Measurements from ENCODE around the gene LY6G6C.
A peak's percentile ranks its signal among the peaks of the same experiment; 100 is the strongest.

Gene LY6G6C

DNA sequence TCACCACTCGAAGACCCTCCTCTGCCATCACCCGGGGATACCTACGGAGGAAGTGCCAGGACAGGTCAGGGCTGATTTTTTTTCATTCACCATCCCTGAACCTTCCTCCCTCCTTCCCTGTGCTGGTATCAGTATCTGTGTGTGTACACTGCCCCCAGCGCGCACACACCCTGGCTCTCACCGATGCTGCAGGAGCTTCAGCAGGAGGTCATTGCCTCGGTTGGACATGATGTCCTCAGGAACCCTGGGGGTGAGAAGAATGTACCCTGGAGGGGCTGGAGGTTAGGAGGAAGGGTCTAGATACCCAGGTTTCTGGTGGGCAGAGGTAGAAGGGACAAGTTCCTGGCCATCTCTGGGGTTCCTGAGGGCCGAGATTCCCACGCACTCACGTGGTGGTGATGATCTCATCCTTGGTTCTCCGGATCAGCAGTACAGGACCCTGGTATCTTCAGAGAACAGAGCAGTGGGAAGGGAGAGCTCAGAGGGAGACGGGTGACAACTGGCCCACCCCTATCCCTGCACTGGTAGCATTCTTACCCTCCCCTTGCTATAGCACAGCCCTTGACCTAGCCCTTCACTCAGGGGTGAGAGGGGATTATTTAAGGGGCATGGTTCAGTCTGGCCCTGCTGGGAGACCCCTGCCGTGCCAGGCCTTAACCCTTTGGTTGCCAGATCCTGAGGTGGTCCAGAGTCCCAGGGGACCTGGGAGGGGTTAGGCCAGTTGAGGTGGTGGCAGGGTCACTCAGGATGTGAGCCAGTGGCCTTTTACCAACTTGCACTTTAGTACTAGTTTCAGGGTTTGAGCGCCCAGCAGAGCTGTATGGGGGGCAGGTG is 33.5 kb downstream of the LY6G6C start:
- H3K36me3 ChIP-seq (ENCODE audit: control insufficient read depth, insufficient read depth, low read length) = peaks cover 60% of the 10 kb centered on the region

DNA sequence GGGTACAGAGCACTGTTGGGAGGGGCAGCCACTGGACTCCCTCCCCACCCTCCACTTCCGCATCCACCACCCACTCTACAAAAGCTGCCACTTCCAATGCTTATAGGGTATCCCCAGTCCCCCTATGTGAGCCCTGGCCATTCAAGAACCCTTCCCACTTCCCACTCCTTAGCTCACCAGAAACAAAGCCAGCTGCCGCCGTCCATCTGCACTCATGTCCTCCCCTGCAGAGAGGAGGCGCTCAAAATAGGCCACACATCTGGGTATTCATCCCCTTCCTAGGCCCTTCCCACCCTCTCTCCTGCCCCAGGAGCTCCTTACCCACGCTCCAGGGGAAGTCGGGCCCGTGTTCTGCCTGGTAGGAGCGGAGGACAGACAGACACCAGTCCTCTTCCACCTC is 34.2 kb downstream of the LY6G6C start:
- no peak overlapping the region for H3K9ac ChIP-seq (ENCODE audit: low read length)
- peaks cover 1% of the 10 kb centered on the region; the same call in 1 of the 2 replicates for H3K27me3 ChIP-seq (ENCODE audit: control insufficient read depth, insufficient read depth, low read length)
- H3K36me3 ChIP-seq (ENCODE audit: control insufficient read depth, insufficient read depth, low read length) = peaks cover 54% of the 10 kb centered on the region
- peaks cover 12% of the 10 kb centered on the region for H3K4me1 ChIP-seq (ENCODE audit: control insufficient read depth, insufficient read depth, low read length)
- H3K27ac ChIP-seq (ENCODE audit: low read depth, low read length) = no peak overlapping the region
- H3K9me3 ChIP-seq (ENCODE audit: control insufficient read depth, insufficient read depth, low read depth, low read length) = no peaks in the 10 kb centered on the region
- H3K4me3 ChIP-seq (ENCODE audit: low read depth, low read length) = no peak overlapping the region

More for the DNA sequence above, 33.5 kb downstream of the LY6G6C start:
- Histone ChIP-seq H3K9ac (ENCODE audit: low read length) (no peak overlapping the region), H3K9me3 (ENCODE audit: control insufficient read depth, insufficient read depth, low read depth, low read length) (no peaks in the 10 kb centered on the region), H3K27ac (ENCODE audit: low read depth, low read length) (no peak overlapping the region), H3K4me1 (ENCODE audit: control insufficient read depth, insufficient read depth, low read length) (peaks cover 12% of the 10 kb centered on the region), H3K27me3 (ENCODE audit: control insufficient read depth, insufficient read depth, low read length) (no peaks in the 10 kb centered on the region), H3K4me3 (ENCODE audit: low read depth, low read length) (no peak overlapping the region)

DNA sequence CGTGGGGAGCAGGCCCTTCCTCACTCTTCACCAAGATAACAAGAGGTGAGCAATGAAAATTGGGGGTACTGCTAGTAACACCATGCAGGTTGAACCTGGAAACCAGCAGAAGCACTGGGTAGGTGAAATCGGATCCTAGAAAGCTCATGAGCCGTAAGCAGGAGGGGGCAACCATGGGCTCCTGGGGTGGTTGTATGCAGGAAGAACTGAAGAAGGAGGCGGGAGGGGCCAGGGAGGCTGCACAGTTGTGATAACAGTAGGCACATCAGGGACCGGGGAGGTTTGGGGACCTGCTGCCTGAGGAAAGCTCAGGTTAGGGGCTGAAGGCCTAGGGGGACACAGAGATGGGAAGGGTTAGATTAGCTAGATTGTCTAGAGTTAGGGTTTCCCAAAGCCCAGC is 35.1 kb downstream of the LY6G6C start:
- H3K9ac ChIP-seq (ENCODE audit: low read length) = no peak overlapping the region
- H3K36me3 ChIP-seq (ENCODE audit: control insufficient read depth, insufficient read depth, low read length) = peaks cover 48% of the 10 kb centered on the region
- H3K27me3 ChIP-seq (ENCODE audit: control insufficient read depth, insufficient read depth, low read length) = peaks cover 10% of the 10 kb centered on the region
- no peak overlapping the region for H3K27ac ChIP-seq (ENCODE audit: low read depth, low read length)
- peaks cover 12% of the 10 kb centered on the region for H3K4me1 ChIP-seq (ENCODE audit: control insufficient read depth, insufficient read depth, low read length)
- H3K9me3 ChIP-seq (ENCODE audit: control insufficient read depth, insufficient read depth, low read depth, low read length) = no peaks in the 10 kb centered on the region
- H3K4me3 ChIP-seq (ENCODE audit: low read depth, low read length) = no peak overlapping the region

DNA sequence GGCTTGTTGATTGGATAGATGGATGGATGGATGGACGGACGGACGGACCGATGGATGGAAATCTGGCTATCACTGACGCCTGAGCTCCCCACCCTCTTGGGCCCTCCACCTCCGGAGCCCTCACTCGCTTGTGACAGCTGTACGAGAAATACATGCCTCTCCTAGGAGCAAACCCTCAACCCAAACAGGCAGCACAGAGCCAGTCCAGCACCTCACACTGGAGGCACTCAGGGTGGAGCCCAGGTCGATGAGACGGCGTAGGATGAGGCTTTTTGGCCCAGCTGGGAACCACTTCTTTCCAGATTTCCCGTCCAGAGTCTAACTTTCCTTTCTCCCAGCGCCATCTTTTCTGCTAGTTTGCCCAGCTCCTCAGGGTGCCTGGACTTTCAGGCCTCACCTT is 38.0 kb downstream of the LY6G6C start:
- Histone ChIP-seq H3K4me3 (ENCODE audit: low read depth, low read length) (peak overlapping the region; percentile 56), H3K9ac (ENCODE audit: low read length) (no peak overlapping the region), H3K27me3 (ENCODE audit: control insufficient read depth, insufficient read depth, low read length) (peaks cover 17% of the 10 kb centered on the region), H3K9me3 (ENCODE audit: control insufficient read depth, insufficient read depth, low read depth, low read length) (no peaks in the 10 kb centered on the region), H3K36me3 (ENCODE audit: control insufficient read depth, insufficient read depth, low read length) (peaks cover 25% of the 10 kb centered on the region), H3K27ac (ENCODE audit: low read depth, low read length) (no peak overlapping the region), H3K4me1 (ENCODE audit: control insufficient read depth, insufficient read depth, low read length) (peaks cover 8% of the 10 kb centered on the region)

DNA sequence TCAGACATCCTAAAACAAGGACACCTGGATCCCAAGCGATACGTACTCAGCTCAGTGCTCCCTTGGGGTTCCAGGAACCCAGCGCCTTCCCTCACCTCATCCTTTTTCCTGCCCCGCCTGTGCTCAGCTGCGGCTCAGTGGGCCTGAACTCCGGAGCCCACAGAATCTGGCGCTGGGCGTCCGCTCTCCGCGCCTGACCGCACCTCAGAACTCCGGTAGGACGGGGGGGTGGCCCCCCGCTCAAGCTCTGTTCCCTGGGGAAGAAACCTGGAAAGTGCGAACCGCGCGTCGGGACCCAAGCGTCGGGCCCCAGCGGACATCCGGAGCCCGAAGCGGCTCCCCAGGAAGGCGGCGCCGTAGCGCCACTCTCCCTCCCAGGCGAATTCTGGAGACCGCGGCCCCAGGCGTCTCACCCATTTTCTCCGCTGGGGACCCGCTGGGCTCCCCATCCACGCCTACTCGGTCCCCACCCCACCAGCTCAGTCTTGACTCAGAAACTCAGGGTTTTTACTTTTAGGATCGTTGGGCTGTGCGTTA is 40.3 kb downstream of the LY6G6C start:
- peak overlapping the region; percentile 28 for H3K9ac ChIP-seq (ENCODE audit: low read length)
- peaks cover 8% of the 10 kb centered on the region for H3K4me1 ChIP-seq (ENCODE audit: control insufficient read depth, insufficient read depth, low read length)
- H3K4me3 ChIP-seq (ENCODE audit: low read depth, low read length) = peak overlapping the region; percentile 60
- H3K36me3 ChIP-seq (ENCODE audit: control insufficient read depth, insufficient read depth, low read length) = peaks cover 1% of the 10 kb centered on the region
- peaks cover 17% of the 10 kb centered on the region for H3K27me3 ChIP-seq (ENCODE audit: control insufficient read depth, insufficient read depth, low read length)
- no peaks in the 10 kb centered on the region for H3K9me3 ChIP-seq (ENCODE audit: control insufficient read depth, insufficient read depth, low read depth, low read length)
- no peak overlapping the region for H3K27ac ChIP-seq (ENCODE audit: low read depth, low read length)

DNA sequence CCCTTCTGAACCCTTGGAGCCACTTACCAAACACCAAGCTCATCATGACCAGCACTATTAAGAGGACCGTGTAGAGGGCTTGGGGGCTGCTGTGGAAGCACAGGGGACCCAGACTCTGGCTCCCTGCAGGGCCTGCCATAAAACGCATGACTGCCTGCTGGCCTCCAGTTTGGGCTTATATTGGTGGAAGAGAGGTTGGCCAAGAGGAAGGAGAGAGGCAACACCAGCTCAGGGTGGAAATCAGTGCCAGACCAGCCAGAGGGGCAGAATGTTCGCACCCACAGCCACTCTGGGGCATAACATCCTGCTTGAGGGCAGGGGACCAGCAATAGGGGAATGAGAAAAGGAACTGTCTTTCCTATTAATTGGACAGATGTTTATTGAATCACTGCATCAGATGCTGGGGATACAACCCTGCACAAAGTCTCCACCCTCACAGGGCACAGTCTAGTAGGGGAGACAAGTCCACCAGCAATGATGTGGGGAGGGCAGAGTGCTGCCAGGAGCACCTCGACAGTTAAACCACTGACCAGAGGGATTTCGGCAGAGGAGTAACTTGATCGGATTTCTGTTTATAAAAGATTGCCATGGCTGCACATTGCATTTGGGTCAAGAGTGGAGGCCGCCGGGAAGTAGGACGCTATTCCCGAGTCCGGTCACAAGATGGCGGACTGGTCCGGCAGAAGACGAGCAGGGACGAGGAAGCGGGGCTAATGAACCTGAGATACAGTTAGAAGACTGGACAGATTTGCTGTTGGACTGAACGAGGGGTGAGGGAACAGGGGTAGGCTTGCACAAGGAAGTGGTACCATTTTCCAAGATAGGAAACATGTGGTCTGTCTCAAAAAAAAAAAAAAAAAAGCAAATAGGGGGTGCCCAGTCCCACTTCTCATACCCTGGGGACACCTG is 41.1 kb downstream of the LY6G6C start, which contains the start of gene LY6G5C:
Gene LY6G5C (minus strand): TSS at position 842 of the 909 bp plus-strand sequence. CDS start 694 bp downstream, at position 148.
- peak within 1 kb of the TSS; percentile 60 for H3K4me3 ChIP-seq (ENCODE audit: low read depth, low read length)
- H3K9me3 ChIP-seq (ENCODE audit: control insufficient read depth, insufficient read depth, low read depth, low read length) = no peaks in the 10 kb centered on the region
- H3K27me3 ChIP-seq (ENCODE audit: control insufficient read depth, insufficient read depth, low read length) = peaks cover 17% of the 10 kb centered on the region
- peaks cover 8% of the 10 kb centered on the region for H3K4me1 ChIP-seq (ENCODE audit: control insufficient read depth, insufficient read depth, low read length)
- peak within 1 kb of the TSS; percentile 28 for H3K9ac ChIP-seq (ENCODE audit: low read length)
- no peak within 1 kb of the TSS for H3K27ac ChIP-seq (ENCODE audit: low read depth, low read length)
- H3K36me3 ChIP-seq (ENCODE audit: control insufficient read depth, insufficient read depth, low read length) = no peaks in the 10 kb centered on the region

DNA sequence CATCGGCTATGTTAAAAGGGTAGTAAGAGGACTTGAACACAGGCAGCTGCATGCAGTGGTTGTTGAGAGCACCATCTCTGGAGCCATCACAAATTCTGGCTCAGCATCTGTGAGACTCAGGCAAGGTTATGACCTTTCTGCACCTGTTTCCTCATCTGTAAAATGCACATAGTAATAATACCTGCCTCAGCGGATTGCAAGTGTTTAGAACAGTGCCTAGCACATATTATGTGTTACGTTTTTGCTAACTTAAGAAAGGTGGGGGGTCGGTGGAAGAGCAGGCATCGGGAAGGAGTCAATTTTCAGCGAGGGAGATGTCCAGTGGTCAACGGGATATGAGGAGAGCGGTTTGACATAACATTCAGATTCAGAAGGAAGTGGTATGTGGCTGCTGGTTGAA is 43.6 kb downstream of the LY6G6C start:
- no peak overlapping the region for H3K4me3 ChIP-seq (ENCODE audit: low read depth, low read length)
- no peak overlapping the region for H3K9ac ChIP-seq (ENCODE audit: low read length)
- H3K9me3 ChIP-seq (ENCODE audit: control insufficient read depth, insufficient read depth, low read depth, low read length) = no peaks in the 10 kb centered on the region
- peaks cover 17% of the 10 kb centered on the region for H3K27me3 ChIP-seq (ENCODE audit: control insufficient read depth, insufficient read depth, low read length)
- H3K36me3 ChIP-seq (ENCODE audit: control insufficient read depth, insufficient read depth, low read length) = peaks cover 9% of the 10 kb centered on the region
- H3K27ac ChIP-seq (ENCODE audit: low read depth, low read length) = no peak overlapping the region
- peaks cover 2% of the 10 kb centered on the region; the same call in 1 of the 2 replicates for H3K4me1 ChIP-seq (ENCODE audit: control insufficient read depth, insufficient read depth, low read length)

DNA sequence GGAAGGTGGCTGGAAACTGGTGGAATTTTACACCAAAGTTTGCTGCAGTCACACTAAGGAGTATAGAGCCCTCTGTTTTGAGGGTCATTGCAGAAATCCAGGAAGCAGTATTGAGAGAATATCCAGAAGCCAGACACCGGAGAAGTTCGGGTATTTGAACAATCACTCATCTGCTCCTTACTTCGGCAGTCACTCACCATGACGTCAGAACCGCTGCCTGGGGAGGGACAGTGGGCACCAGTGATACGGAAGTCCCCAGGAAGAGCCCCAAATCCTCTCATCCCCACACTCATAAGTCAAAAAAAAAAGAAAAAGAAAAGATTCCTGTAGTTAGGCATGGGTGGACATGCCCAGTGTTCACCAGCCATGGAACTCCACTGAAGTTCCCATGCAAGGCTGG is 44.6 kb downstream of the LY6G6C start:
- Histone ChIP-seq H3K27me3 (ENCODE audit: control insufficient read depth, insufficient read depth, low read length) (peaks cover 12% of the 10 kb centered on the region), H3K4me1 (ENCODE audit: control insufficient read depth, insufficient read depth, low read length) (peaks cover 2% of the 10 kb centered on the region; the same call in 1 of the 2 replicates), H3K9ac (ENCODE audit: low read length) (no peak overlapping the region), H3K9me3 (ENCODE audit: control insufficient read depth, insufficient read depth, low read depth, low read length) (no peaks in the 10 kb centered on the region), H3K4me3 (ENCODE audit: low read depth, low read length) (no peak overlapping the region), H3K36me3 (ENCODE audit: control insufficient read depth, insufficient read depth, low read length) (peaks cover 16% of the 10 kb centered on the region), H3K27ac (ENCODE audit: low read depth, low read length) (no peak overlapping the region)

DNA sequence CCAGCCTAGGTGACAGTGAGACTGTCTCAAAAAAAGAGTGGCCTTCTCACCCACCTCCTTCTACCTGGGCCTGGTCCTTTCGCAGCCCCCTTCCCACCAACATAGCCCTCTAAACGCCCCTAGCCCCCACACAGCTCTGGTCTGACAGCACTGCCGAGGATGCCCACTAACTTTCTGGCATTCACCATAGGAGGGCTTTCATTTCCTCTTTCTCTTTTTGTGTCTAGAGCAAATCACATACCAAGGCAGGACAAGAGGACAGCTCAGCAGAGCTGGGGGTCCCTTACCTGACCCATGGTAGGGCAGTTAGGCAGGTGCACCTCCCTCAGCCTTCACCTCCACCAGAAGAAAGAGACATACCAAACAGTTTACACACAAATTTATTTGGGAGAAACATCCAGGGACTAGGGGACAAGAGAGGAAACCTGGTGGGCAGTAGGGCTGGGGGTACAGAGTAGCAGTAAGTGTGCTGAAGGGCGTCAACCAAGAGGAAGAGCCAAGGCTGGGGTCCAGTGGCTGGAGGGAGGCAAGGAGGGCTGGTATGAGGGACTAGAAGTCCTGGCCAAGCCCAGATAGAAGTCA is 45.1 kb downstream of the LY6G6C start:
- no peak overlapping the region for H3K9ac ChIP-seq (ENCODE audit: low read length)
- H3K4me3 ChIP-seq (ENCODE audit: low read depth, low read length) = no peak overlapping the region

DNA sequence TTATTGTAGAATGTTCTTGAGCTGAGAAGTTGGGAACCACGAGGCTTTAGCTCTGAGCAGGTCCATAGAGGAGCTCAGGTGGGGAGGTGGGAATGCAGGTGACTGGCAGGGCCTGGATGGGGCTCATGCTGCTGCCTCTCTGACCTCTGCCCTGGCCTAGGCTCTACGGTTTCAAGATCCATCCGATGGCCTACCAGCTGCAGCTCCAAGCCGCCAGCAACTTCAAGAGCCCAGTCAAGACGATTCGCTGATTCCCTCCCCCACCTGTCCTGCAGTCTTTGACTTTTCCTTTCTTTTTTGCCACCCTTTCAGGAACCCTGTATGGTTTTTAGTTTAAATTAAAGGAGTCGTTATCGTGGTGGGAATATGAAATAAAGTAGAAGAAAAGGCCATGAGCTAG is 51.9 kb downstream of the LY6G6C start, which contains the start of gene LY6G5B:
Gene LY6G5B (plus strand): TSS at position 301 of the 400 bp plus-strand sequence. CDS start 975 bp downstream, outside the sequence.
- H3K9ac ChIP-seq (ENCODE audit: low read length) = no peak within 1 kb of the TSS
- no peaks in the 10 kb centered on the region for H3K9me3 ChIP-seq (ENCODE audit: control insufficient read depth, insufficient read depth, low read depth, low read length)
- H3K27me3 ChIP-seq (ENCODE audit: control insufficient read depth, insufficient read depth, low read length) = no peaks in the 10 kb centered on the region
- 0 out of 2 replicates have a peak, but pooled peaks cover 4% of the 10 kb centered on the region for H3K4me1 ChIP-seq (ENCODE audit: control insufficient read depth, insufficient read depth, low read length)
- H3K36me3 ChIP-seq (ENCODE audit: control insufficient read depth, insufficient read depth, low read length) = peaks cover 69% of the 10 kb centered on the region
- H3K4me3 ChIP-seq (ENCODE audit: low read depth, low read length) = no peak within 1 kb of the TSS
- no peak within 1 kb of the TSS for H3K27ac ChIP-seq (ENCODE audit: low read depth, low read length)

More for the DNA sequence above, 45.1 kb downstream of the LY6G6C start:
- Histone ChIP-seq H3K36me3 (ENCODE audit: control insufficient read depth, insufficient read depth, low read length) (peaks cover 21% of the 10 kb centered on the region), H3K9me3 (ENCODE audit: control insufficient read depth, insufficient read depth, low read depth, low read length) (no peaks in the 10 kb centered on the region), H3K27ac (ENCODE audit: low read depth, low read length) (no peak overlapping the region), H3K27me3 (ENCODE audit: control insufficient read depth, insufficient read depth, low read length) (peaks cover 7% of the 10 kb centered on the region), H3K4me1 (ENCODE audit: control insufficient read depth, insufficient read depth, low read length) (peaks cover 2% of the 10 kb centered on the region; the same call in 1 of the 2 replicates)
